ENCODE measurements around the gene JMJD1C. TPM values are rescaled to one million over a fixed set of nuclear protein-coding genes. Genes with fewer than 3 reads are reported as not detected.

The JMJD1C gene
- total RNA-seq, 1 donor from 2014 or later: 143 TPM

GRCh38 chr10:63262430-63263073 is 203.2 kb downstream of the JMJD1C start:
- no peaks in the 10 kb centered on the region for H3K27me3 Mint-ChIP-seq (ENCODE audit: insufficient read depth, low read depth)
- Histone ChIP-seq H3K27ac (no peak overlapping the region), H3K9me3 (ENCODE audit: low read depth) (no peaks in the 10 kb centered on the region), H3K4me1 (peaks cover 49% of the 10 kb centered on the region), H3K27me3 (no peaks in the 10 kb centered on the region), H3K4me2 (no peak overlapping the region), H3F3A (ENCODE audit: low read depth) (peaks cover 8% of the 10 kb centered on the region), H4K20me1 (ENCODE audit: low read depth) (peaks cover 25% of the 10 kb centered on the region), H3K79me2 (ENCODE audit: low read depth) (peaks cover 100% of the 10 kb centered on the region), H3K4me3 (no peak overlapping the region), H2AFZ (replicated peaks) (no peak overlapping the region), H3K9ac (no peak overlapping the region), H3K36me3 (no peaks in the 10 kb centered on the region)
- DNase-seq (ENCODE audit: low spot score): no peak
- no peak overlapping the region for H3K27ac Mint-ChIP-seq
- H3K9me3 Mint-ChIP-seq: no peaks in the 10 kb centered on the region
- TF ChIP-seq EZH2phosphoT487 (IDR thresholded peaks at IDR 0.05): no peak
- TF ChIP-seq EZH2 (IDR thresholded peaks at IDR 0.05): no peak
- TF ChIP-seq CTCF (IDR thresholded peaks at IDR 0.05): no peak
- H3K4me3 Mint-ChIP-seq: no peak overlapping the region
- peaks cover 32% of the 10 kb centered on the region for H3K36me3 Mint-ChIP-seq
- peaks cover 20% of the 10 kb centered on the region for H3K4me1 Mint-ChIP-seq

- TF ChIP-seq EZH2phosphoT487 (IDR thresholded peaks at IDR 0.05): no peak
- TF ChIP-seq CTCF (IDR thresholded peaks at IDR 0.05): no peak
- TF ChIP-seq EZH2 (IDR thresholded peaks at IDR 0.05): no peak
- Histone ChIP-seq H3K9me3 (ENCODE audit: low read depth) (no peaks in the 10 kb centered on the region), H3K27ac (no peak overlapping the region), H2AFZ (replicated peaks) (no peak overlapping the region), H4K20me1 (ENCODE audit: low read depth) (peaks cover 25% of the 10 kb centered on the region), H3K27me3 (no peaks in the 10 kb centered on the region), H3K4me2 (no peak overlapping the region), H3K4me1 (peaks cover 42% of the 10 kb centered on the region), H3K79me2 (ENCODE audit: low read depth) (peaks cover 100% of the 10 kb centered on the region), H3K9ac (no peak overlapping the region), H3K4me3 (no peak overlapping the region), H3F3A (ENCODE audit: low read depth) (peaks cover 5% of the 10 kb centered on the region), H3K36me3 (no peaks in the 10 kb centered on the region)
- Mint-ChIP-seq H3K4me1 (peaks cover 20% of the 10 kb centered on the region), H3K36me3 (peaks cover 36% of the 10 kb centered on the region), H3K27me3 (ENCODE audit: insufficient read depth, low read depth) (no peaks in the 10 kb centered on the region), H3K27ac (no peak overlapping the region), H3K9me3 (no peaks in the 10 kb centered on the region), H3K4me3 (no peak overlapping the region)
- DNase-seq (ENCODE audit: low spot score): no peak
These were observed 204.3 kb downstream of the JMJD1C start for GRCh38 chr10:63261496-63261895.

GRCh38 chr10:63260860-63261251 is 204.9 kb downstream of the JMJD1C start:
- Histone ChIP-seq H3K9ac (no peak overlapping the region), H3K9me3 (ENCODE audit: low read depth) (no peaks in the 10 kb centered on the region), H4K20me1 (ENCODE audit: low read depth) (peaks cover 25% of the 10 kb centered on the region), H3K27me3 (no peaks in the 10 kb centered on the region), H3K4me2 (no peak overlapping the region), H3F3A (ENCODE audit: low read depth) (peaks cover 5% of the 10 kb centered on the region), H3K4me3 (no peak overlapping the region), H3K36me3 (no peaks in the 10 kb centered on the region), H3K27ac (no peak overlapping the region), H3K4me1 (peaks cover 36% of the 10 kb centered on the region), H3K79me2 (ENCODE audit: low read depth) (peaks cover 100% of the 10 kb centered on the region), H2AFZ (replicated peaks) (no peak overlapping the region)
- Mint-ChIP-seq H3K4me1 (peaks cover 20% of the 10 kb centered on the region), H3K27ac (no peak overlapping the region), H3K36me3 (peaks cover 38% of the 10 kb centered on the region), H3K4me3 (no peak overlapping the region), H3K27me3 (ENCODE audit: insufficient read depth, low read depth) (no peaks in the 10 kb centered on the region), H3K9me3 (no peaks in the 10 kb centered on the region)
- TF ChIP-seq EZH2 (IDR thresholded peaks at IDR 0.05): no peak
- TF ChIP-seq CTCF (IDR thresholded peaks at IDR 0.05): no peak
- TF ChIP-seq EZH2phosphoT487 (IDR thresholded peaks at IDR 0.05): no peak
- DNase-seq (ENCODE audit: low spot score): no peak
